Stimulated activated CD4-positive, alpha-beta T cell treated with anti-CD3 and anti-CD28 coated beads, TNF-alpha, amount 100 ng/mL, for 4 hours (primary cell): Measurements from ENCODE around the gene ZNF609.
A peak's percentile ranks its signal among the peaks of the same experiment; 100 is the strongest.

ENCODE experiments used
- DNase-seq, 3 experiments: peaks; one replicate each; pipeline ENCODE4 v3.0.0-alpha.2; 2020; ENCODE audit warnings: low read depth in 3 of 3

Gene ZNF609

DNA sequence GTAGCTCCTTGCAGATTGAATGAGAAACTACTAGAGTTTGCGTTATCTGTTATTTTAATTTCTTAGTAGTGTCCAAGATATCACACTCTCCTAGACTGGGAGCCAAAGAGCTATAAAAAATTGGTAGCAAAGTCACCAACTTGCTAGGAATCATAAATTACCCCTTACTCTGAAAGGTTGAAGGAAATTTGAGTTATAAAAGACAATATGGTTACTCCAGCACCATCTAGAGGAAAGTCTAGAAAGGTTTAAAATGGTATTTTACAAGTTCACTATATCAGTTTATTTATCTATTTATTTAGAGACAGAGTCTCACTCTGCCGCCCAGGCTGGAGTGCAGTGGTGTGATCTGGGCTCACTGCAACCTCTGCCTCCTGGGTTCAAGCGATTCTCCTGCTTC is 193.4 kb downstream of the ZNF609 start:
- no peak for DNase-seq

DNA sequence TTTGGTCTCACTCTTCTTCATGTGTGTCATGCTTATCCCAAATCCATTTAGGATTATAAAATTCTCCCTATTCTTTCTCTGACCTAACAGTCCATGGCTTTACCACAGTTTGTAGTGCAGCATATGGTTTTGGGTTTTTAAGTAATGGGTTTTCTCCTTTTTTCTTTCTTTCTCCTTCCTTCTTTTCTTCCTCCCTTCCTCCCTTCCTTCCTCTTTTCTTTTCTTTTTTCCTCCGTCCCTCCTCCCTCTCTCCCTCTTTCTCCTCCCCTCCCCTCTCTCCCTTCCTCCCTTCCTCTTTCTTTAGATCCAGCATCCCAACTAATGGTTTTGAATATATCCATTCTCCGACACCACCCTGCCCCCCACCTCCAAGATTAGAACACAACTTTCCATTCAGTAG is 196.1 kb downstream of the ZNF609 start:
- no peak for DNase-seq

GRCh38 chr15:64665179-64665578 is 204.8 kb downstream of the ZNF609 start:
- no peak for DNase-seq

GRCh38 chr15:64667736-64668161 is 207.4 kb downstream of the ZNF609 start:
- no peak for DNase-seq

DNA sequence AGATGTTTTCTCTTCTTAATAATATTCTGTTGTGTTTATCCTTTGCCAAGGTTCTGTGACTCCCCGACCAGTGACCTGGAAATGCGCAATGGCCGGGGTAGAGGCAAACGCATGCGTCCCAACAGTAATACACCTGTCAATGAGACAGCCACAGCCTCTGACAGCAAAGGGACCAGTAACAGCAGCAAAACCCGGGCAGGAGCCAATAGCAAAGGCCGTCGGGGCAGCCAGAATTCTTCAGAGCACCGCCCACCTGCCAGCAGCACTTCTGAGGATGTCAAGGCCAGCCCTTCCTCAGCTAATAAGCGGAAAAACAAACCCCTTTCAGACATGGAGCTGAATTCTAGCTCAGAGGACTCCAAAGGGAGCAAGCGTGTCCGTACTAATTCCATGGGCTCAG is 213.5 kb downstream of the ZNF609 start:
- no peak for DNase-seq

GRCh38 chr15:64678126-64678819 is 217.9 kb downstream of the ZNF609 start:
- no peak for DNase-seq

DNA sequence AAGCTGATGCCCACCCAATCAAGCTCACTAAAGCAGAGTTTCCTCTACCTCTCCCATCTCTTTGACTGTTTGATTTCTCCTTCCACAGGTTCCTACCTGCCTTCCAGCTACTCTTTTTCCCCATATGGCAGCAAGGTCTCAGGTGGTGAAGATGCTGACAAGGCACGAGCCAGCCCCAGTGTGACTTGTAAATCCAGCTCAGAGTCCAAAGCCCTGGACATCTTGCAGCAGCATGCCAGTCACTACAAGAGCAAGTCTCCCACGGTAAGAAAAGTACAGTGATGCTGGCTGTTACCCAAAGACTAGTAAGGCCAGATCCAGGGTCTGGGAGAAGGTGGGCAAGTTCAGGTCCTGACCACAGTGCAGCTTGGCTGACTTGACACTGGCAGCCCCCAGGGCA is 219.7 kb downstream of the ZNF609 start:
- no peak for DNase-seq

DNA sequence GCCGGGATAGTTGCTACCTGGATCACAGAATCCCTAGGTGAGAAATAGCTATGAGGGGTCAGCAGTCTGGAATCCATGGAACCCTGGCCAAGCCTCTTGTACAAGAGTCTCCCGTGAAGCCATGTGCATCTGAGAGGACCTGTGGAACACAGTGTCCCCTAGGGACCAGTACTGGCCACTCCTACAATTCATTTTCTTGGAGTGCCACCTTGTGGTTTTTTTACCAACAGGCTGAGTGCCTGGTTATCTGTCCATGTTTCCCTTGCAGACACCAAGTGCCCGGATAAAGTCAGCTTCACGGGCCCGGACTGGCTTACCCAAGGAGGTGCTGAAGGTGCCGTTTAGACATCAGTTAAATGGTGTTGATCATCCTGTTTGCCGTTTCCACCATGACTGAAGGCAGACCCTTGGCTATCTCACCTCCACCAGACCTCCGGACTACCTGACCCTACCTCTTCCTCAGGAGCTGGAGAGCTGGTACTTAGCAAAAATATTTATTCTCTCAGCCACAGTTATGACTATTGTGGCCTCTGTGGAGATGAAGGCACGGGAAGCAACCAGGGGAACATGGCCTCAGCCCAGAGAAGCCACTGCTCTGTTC is 221.1 kb downstream of the ZNF609 start:
- no peak for DNase-seq

- DNase-seq: no peak
Measured at GRCh38 chr15:64682255-64682654, 221.9 kb downstream of the ZNF609 start.

GRCh38 chr15:64683378-64683777 is 223.0 kb downstream of the ZNF609 start:
- no peak for DNase-seq

GRCh38 chr15:64685230-64685888 is 225.0 kb downstream of the ZNF609 start:
- no peak for DNase-seq

- DNase-seq: peak in 1 of 3 experiments; percentile 9
Measured at GRCh38 chr15:64686130-64686735, 225.9 kb downstream of the ZNF609 start.

DNA sequence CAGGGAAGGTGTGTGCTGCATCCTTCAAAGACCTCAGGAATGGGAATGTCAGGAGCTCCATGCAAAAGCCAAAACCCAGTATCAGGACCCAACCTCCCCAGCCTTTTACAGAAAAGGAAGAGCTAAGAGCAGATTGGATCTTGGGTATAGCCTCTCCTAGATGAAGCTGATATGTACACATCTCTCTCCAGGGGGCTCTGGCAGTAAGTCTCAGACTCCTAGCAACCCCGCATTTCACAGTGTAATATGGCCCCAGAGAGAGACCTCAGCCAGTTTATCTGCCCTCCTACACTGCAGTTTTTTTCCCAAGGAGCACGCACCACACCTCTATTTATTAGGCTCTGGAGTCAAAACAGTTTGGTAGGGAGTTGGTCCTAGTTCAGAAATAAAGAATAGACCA is 226.8 kb downstream of the ZNF609 start:
- DNase-seq: no peak

DNA sequence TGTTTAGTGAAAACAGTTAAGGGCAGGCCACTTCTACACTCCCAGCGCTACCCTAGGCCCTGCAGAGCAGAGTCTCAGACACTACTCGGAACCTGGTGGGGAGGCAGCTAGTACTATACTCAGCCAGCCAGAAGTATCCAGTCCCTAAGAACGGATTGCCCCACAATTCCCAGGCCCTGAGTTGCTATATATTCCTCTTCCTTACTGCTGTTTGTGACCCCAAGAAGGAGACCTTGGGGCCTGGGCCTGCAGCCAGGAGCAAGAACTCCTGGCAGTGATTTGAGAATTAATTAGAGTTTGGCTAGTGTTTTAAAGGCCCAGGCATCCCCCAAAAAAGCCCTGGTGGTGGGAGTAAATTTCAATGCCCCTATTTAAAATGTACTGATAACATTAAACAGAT is 227.3 kb downstream of the ZNF609 start:
- DNase-seq: no peak

- no peak for DNase-seq
Measured at GRCh38 chr15:64688770-64689169, 228.4 kb downstream of the ZNF609 start.

- no peak for DNase-seq
Measured at GRCh38 chr15:64690008-64690407, 229.6 kb downstream of the ZNF609 start.

DNA sequence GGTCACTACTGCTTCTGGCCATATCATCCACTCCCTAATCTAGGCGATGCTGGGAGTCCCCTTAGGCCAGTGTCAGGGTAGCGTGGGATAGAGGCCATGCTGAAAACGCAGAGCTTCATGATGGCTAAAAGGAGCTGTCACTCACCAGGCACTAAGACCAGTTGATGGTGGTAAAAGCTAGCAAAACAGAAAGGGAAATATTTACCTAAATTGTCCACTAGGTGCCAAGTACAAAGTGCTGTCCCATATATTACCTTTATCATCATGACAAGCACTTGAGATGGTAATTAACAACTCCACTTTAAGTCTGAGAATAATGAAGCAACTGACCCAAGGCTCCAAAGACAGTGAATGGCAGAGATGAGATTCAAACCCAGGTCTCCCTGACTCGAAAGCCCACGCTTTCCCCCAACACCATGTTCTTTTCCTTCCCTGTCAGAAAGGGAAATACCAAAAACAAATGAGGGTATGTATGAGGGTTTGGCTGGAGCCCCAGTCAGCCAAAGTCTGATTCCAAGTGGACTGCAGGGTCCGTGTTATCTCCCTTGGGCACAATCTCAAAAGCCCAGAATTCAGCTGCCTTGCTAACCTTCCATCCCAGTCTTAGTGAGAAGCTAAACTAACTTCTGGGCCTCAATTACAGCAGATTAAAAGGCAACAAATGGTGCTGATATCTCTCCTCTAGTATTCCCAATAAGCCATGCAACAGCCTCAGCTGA is 230.4 kb downstream of the ZNF609 start:
- DNase-seq: no peak

- no peak for DNase-seq
Measured at GRCh38 chr15:64691896-64692565, 231.7 kb downstream of the ZNF609 start.

- DNase-seq: no peak
Measured at GRCh38 chr15:64693134-64693533, 232.8 kb downstream of the ZNF609 start.

GRCh38 chr15:64694816-64695215 is 234.4 kb downstream of the ZNF609 start:
- DNase-seq: no peak

DNA sequence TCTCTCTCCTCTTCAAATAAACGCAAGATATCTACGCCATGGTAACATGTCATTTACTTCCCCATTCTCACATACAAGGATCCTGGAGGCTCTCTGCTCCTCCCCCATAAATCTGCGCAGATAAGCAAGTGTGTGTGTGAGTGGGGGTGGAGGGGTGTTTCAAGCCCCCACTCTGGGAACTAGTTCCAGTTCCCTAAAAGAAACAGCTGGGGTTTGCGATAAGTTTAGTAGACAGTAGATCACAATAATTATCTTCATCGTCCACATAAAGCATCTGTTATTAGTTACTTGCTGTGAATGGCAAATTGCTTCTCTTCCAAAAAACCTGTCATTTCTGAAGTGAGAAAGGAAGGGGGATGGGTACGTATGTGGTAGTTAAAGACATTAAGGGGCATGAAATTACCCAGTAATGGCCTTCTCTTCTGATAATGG is 235.2 kb downstream of the ZNF609 start:
- no peak for DNase-seq
